GM12892 (cell line): ENCODE results near the gene ALOXE3.

Source experiments
- POLR2A ChIP-seq: IDR thresholded peaks from 2 replicates; pipeline ENCODE4 v1.6.1; 2011; ENCODE audit warnings: low read depth, low read length, control low read depth
- POLR2AphosphoS5 ChIP-seq: IDR thresholded peaks from 2 replicates; pipeline ENCODE4 v1.6.1; 2011; ENCODE audit warnings: low read depth, low read length, control low read depth
- TAF1 ChIP-seq: IDR thresholded peaks from 2 replicates; pipeline ENCODE4 v1.6.1; 2011; ENCODE audit warnings: low read depth, mild to moderate bottlenecking, control low read depth, low read length, borderline replicate concordance

DNA sequence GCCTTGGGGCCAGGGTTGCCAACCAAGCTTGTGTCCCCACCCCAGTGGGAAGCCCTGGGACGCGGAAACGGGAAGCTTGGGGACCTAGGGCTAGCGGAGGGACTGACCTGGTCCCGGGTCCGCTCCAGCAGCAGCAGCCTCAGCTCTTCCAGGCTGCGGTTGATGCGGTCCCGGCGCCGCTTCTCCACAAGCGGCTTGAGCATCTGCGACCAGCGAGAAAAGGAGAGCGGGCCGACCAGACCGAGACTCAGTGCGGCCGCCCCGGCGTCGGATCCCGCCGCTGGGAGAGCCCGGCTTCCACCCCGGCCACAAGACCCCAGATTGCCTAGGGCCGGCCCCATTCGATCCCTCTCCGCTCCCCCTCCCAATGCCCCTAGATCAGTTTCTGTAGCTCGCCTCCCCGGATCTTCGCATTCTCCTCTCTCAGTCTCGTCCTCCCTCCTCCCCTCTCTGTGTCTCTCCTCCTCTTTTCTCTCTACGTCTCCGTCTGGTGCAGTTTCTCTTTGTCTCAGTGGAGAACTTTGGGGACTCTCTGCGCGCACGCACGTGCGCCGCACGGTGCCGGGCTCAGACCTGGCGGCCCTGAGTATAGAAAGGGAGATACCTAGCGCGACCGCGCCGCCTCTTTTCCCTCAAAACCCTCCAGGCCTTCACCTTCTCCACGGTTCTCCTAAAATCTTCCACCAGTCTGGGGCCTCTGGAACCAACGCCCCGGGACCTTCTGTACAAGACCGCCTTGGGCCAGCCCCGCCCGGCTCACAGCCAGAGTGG lies 4.8 kb upstream of the ALOXE3 start:
- TF ChIP-seq POLR2A (no peak), TAF1 (no peak), POLR2AphosphoS5 (no peak)
